Epithelial cell of alveolus of lung (primary cell): Measurements from ENCODE around the gene ZNF821. TPM values are rescaled to one million over a fixed set of nuclear protein-coding genes. Genes with fewer than 3 reads are reported as not detected.

Experiments
- total RNA-seq: library from RNA; depleted of rRNA; stranded (reverse); fragments of >200 nt; gene quantifications from 2 replicates; pipeline ENCODE4 v1.2.1, GENCODE V29; 2015

ZNF821 gene
- total RNA-seq, result 12.0 and 17.1 TPM in 2 replicates

GRCh38 chr16:71883849-71884638, at the start of gene ZNF821:
TSS of gene ZNF821 (minus strand) at chr16:71884182. CDS start at chr16:71879946, 4,236 bp downstream.

GRCh38 chr16:71894921-71895678, 11.1 kb upstream of the ZNF821 start, which contains the start of gene IST1:
TSS of gene IST1 (plus strand) at chr16:71895531. CDS start at chr16:71915641, 20,110 bp downstream.

GRCh38 chr16:71845639-71846430, 38.1 kb downstream of the ZNF821 start, which contains the start of gene ATXN1L:
TSS of gene ATXN1L (plus strand) at chr16:71845976. CDS start at chr16:71849741, 3,765 bp downstream.

Other genes starting within 250 kb of the ZNF821 start
- gene PHLPP2, start 159.5 kb downstream of the ZNF821 start, total RNA-seq, result 5.0 and 6.8 TPM in 2 replicates
- gene AP1G1, start 75.3 kb downstream of the ZNF821 start, total RNA-seq, result 39.7 and 53.9 TPM in 2 replicates
- 7.6 and 14.2 TPM in 2 replicates for gene ATXN1L, start 38.2 kb downstream of the ZNF821 start, total RNA-seq
- 131 and 199 TPM in 2 replicates for gene IST1, start 11.3 kb upstream of the ZNF821 start, total RNA-seq
- not detected in 2 replicates for gene PKD1L3, start 116.2 kb upstream of the ZNF821 start, total RNA-seq
- 4.2 and 4.8 TPM in 2 replicates for gene DHODH, start 124.6 kb upstream of the ZNF821 start, total RNA-seq
- 1.9 TPM in 1 of 2 replicates, not detected in the other for gene HP, start 170.3 kb upstream of the ZNF821 start, total RNA-seq
- not detected in 2 replicates for gene HPR, start 179.0 kb upstream of the ZNF821 start, total RNA-seq
- 6.3 and 10.1 TPM in 2 replicates for gene TXNL4B, start 209.4 kb upstream of the ZNF821 start, total RNA-seq
- gene DHX38, start 209.7 kb upstream of the ZNF821 start, total RNA-seq, result 30.3 and 32.7 TPM in 2 replicates